WTC11 (cell line): ENCODE data around the gene DPYSL3.
"Not testable (repeated sequence)": the region's sequence is repeated elsewhere in the genome, so short reads cannot be mapped to it uniquely, and the experiment has no call there.

Experiments
- STAT6 ChIP-seq: sonication (generic); formaldehyde crosslinking; conservative IDR thresholded peaks from 2 replicates; pipeline ENCODE4 v1.8.1; 2023; ENCODE audit warnings: mild to moderate bottlenecking, low read depth, missing genetic modification reagents, moderate library complexity
- ZNF317 ChIP-seq: sonication (generic); formaldehyde crosslinking; IDR thresholded peaks from 2 replicates; pipeline ENCODE4 v1.8.1; 2023; ENCODE audit warnings: low read depth, mild to moderate bottlenecking, moderate library complexity, missing genetic modification reagents, borderline replicate concordance
- TF ChIP-seq, protein P1 (sequence below): sonication (generic); formaldehyde crosslinking; IDR thresholded peaks from 2 replicates; pipeline ENCODE4 v1.8.1; 2023; ENCODE audit warnings: mild to moderate bottlenecking, moderate library complexity, missing genetic modification reagents

GRCh38 chr5:147367381-147367780 is 142.5 kb downstream of the DPYSL3 start:
- TF ChIP-seq ZNF317, STAT6 (CRISPR knock-in tag): not testable (repeated sequence)
- TF ChIP-seq, protein P1, sequence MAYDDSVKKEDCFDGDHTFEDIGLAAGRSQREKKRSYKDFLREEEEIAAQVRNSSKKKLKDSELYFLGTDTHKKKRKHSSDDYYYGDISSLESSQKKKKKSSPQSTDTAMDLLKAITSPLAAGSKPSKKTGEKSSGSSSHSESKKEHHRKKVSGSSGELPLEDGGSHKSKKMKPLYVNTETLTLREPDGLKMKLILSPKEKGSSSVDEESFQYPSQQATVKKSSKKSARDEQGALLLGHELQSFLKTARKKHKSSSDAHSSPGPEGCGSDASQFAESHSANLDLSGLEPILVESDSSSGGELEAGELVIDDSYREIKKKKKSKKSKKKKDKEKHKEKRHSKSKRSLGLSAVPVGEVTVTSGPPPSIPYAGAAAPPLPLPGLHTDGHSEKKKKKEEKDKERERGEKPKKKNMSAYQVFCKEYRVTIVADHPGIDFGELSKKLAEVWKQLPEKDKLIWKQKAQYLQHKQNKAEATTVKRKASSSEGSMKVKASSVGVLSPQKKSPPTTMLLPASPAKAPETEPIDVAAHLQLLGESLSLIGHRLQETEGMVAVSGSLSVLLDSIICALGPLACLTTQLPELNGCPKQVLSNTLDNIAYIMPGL = not testable (repeated sequence)
